Loucy (cell line): Measurements from ENCODE around the gene CRELD2.

Experiments used
- CTCF ChIP-seq: fragments of 200-600 bp; sonication (generic); conservative IDR thresholded peaks from 2 replicates; pipeline ENCODE4 v1.5.1; 2014; ENCODE audit warnings: mild to moderate bottlenecking, antibody characterized with exemption, low read length
- EZH2phosphoT487 ChIP-seq: fragments of 200-600 bp; IDR thresholded peaks from 2 replicates; pipeline ENCODE4 v1.6.1; 2018; ENCODE audit warnings: antibody characterized with exemption, mild to moderate bottlenecking, moderate library complexity, borderline replicate concordance

- no peak for TF ChIP-seq CTCF
- no peak for TF ChIP-seq EZH2phosphoT487
These were observed 25.5 kb downstream of the CRELD2 start for GRCh38 chr22:49943771-49944398.
